ENCODE data around the gene WBP4. TPM values are rescaled to one million over a fixed set of nuclear protein-coding genes. Genes with fewer than 3 reads are reported as not detected.

WBP4 gene
- total and polyA plus RNA-seq, 9 of the 15 experiments (the other 6 are each of a cell fraction or from before 2014, with no cell fraction given), result 5.5 to 12.2 (median 7.9) TPM

DNA sequence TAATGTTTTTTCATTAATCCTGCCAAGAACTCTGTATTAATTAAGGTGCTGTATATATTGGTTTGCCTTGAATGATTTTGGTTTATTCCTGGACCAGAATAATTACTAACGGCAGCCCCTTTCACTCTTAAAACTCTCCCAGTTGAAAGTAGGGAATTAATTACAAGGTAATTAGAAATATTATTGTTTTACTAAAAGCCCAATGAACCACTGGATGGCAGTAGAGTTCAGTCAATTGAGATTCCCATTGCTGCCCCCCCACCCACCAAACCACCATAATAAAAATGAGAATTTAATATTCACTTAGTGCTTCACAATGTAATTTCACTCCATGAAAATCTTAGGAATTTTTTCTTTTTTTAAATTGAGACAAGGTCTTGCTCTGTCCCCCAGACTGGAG is 13.7 kb downstream of the WBP4 start (continued):
- TF ChIP-seq, protein P1, sequence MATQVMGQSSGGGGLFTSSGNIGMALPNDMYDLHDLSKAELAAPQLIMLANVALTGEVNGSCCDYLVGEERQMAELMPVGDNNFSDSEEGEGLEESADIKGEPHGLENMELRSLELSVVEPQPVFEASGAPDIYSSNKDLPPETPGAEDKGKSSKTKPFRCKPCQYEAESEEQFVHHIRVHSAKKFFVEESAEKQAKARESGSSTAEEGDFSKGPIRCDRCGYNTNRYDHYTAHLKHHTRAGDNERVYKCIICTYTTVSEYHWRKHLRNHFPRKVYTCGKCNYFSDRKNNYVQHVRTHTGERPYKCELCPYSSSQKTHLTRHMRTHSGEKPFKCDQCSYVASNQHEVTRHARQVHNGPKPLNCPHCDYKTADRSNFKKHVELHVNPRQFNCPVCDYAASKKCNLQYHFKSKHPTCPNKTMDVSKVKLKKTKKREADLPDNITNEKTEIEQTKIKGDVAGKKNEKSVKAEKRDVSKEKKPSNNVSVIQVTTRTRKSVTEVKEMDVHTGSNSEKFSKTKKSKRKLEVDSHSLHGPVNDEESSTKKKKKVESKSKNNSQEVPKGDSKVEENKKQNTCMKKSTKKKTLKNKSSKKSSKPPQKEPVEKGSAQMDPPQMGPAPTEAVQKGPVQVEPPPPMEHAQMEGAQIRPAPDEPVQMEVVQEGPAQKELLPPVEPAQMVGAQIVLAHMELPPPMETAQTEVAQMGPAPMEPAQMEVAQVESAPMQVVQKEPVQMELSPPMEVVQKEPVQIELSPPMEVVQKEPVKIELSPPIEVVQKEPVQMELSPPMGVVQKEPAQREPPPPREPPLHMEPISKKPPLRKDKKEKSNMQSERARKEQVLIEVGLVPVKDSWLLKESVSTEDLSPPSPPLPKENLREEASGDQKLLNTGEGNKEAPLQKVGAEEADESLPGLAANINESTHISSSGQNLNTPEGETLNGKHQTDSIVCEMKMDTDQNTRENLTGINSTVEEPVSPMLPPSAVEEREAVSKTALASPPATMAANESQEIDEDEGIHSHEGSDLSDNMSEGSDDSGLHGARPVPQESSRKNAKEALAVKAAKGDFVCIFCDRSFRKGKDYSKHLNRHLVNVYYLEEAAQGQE (IDR thresholded peaks at IDR 0.05; ENCODE audit: borderline replicate concordance), result peak; percentile 42; the same call in 1 of the 2 replicates
- TF ChIP-seq, protein P1 (CRISPR knock-in tag; IDR thresholded peaks at IDR 0.05; ENCODE audit: low read depth), result no peak
- no peak for TF ChIP-seq HEY1 (CRISPR knock-in tag; IDR thresholded peaks at IDR 0.05; ENCODE audit: borderline replicate concordance)
- TF ChIP-seq, protein P2, sequence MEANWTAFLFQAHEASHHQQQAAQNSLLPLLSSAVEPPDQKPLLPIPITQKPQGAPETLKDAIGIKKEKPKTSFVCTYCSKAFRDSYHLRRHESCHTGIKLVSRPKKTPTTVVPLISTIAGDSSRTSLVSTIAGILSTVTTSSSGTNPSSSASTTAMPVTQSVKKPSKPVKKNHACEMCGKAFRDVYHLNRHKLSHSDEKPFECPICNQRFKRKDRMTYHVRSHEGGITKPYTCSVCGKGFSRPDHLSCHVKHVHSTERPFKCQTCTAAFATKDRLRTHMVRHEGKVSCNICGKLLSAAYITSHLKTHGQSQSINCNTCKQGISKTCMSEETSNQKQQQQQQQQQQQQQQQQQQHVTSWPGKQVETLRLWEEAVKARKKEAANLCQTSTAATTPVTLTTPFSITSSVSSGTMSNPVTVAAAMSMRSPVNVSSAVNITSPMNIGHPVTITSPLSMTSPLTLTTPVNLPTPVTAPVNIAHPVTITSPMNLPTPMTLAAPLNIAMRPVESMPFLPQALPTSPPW (CRISPR knock-in tag; IDR thresholded peaks at IDR 0.05), result peak; percentile 57
- TF ChIP-seq TGIF2 (CRISPR knock-in tag; IDR thresholded peaks at IDR 0.05), result no peak
- TF ChIP-seq, protein P3, sequence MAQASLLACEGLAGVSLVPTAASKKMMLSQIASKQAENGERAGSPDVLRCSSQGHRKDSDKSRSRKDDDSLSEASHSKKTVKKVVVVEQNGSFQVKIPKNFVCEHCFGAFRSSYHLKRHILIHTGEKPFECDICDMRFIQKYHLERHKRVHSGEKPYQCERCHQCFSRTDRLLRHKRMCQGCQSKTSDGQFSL (CRISPR knock-in tag; IDR thresholded peaks at IDR 0.05), result peak; percentile 93
- TF ChIP-seq, protein P3 (tag; IDR thresholded peaks at IDR 0.05), result peak in 1 of 2 experiments; percentile 93; a peak in 2 of 4 replicates
- TF ChIP-seq KDM2B (CRISPR knock-in tag; IDR thresholded peaks at IDR 0.05), result no peak
- peak; percentile 57 to 62 for TF ChIP-seq RAD21 (CRISPR knock-in tag; conservative IDR thresholded peaks at IDR 0.05 in 1 of 2, IDR thresholded peaks at IDR 0.05 in 1 of 2)
- TF ChIP-seq, protein P4, sequence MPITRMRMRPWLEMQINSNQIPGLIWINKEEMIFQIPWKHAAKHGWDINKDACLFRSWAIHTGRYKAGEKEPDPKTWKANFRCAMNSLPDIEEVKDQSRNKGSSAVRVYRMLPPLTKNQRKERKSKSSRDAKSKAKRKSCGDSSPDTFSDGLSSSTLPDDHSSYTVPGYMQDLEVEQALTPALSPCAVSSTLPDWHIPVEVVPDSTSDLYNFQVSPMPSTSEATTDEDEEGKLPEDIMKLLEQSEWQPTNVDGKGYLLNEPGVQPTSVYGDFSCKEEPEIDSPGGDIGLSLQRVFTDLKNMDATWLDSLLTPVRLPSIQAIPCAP (CRISPR knock-in tag; IDR thresholded peaks at IDR 0.05; ENCODE audit: borderline replicate concordance), result no peak
- TF ChIP-seq, protein P5, sequence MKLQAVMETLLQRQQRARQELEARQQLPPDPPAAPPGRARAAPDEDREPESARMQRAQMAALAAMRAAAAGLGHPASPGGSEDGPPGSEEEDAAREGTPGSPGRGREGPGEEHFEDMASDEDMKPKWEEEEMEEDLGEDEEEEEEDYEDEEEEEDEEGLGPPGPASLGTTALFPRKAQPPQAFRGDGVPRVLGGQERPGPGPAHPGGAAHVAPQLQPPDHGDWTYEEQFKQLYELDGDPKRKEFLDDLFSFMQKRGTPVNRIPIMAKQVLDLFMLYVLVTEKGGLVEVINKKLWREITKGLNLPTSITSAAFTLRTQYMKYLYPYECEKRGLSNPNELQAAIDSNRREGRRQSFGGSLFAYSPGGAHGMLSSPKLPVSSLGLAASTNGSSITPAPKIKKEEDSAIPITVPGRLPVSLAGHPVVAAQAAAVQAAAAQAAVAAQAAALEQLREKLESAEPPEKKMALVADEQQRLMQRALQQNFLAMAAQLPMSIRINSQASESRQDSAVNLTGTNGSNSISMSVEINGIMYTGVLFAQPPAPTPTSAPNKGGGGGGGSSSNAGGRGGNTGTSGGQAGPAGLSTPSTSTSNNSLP (IDR thresholded peaks at IDR 0.05; ENCODE audit: borderline replicate concordance, low read depth, low read length), result peak; percentile 31; the same call in 1 of the 2 replicates
- TF ChIP-seq SMC3 (conservative IDR thresholded peaks at IDR 0.05; ENCODE audit: insufficient read depth, low read depth, low read length), result peak; percentile 28; the same call in 1 of the 2 replicates
- no peak for TF ChIP-seq PCBP1 (IDR thresholded peaks at IDR 0.05; ENCODE audit: low read depth, low read length, poor library complexity, severe bottlenecking)
- TF ChIP-seq KLF1 (tag; IDR thresholded peaks at IDR 0.05), result no peak

Data from K562 (cell line).